ENCODE data around the gene ZNF598. TPM values are rescaled to one million over a fixed set of nuclear protein-coding genes. Genes with fewer than 3 reads are reported as not detected.

ZNF598 gene
- total and polyA plus RNA-seq, 10 of the 15 experiments (the other 5 are each of a cell fraction or from before 2014, with no cell fraction given): 0.08 to 74.0 (median 14.4) TPM

- TF ChIP-seq USF2 (IDR thresholded peaks at IDR 0.05; ENCODE audit: borderline replicate concordance, low read depth, low read length): no peak
- no peak for TF ChIP-seq NFXL1 (IDR thresholded peaks at IDR 0.05; ENCODE audit: borderline replicate concordance)
- TF ChIP-seq MYB (IDR thresholded peaks at IDR 0.05; ENCODE audit: borderline replicate concordance, low read depth, low read length): no peak
- TF ChIP-seq YY1 (IDR thresholded peaks at IDR 0.05; ENCODE audit: low read depth, low read length): peak; percentile 67
- peak; percentile 79 for TF ChIP-seq ZNF687 (IDR thresholded peaks at IDR 0.05)
- TF ChIP-seq SMC3 (IDR thresholded peaks at IDR 0.05; ENCODE audit: borderline replicate concordance, low read length): no peak
- no peak for TF ChIP-seq PRDM15 (CRISPR knock-in tag; IDR thresholded peaks at IDR 0.05)
- TF ChIP-seq CREM (IDR thresholded peaks at IDR 0.05; ENCODE audit: low read depth): peak; percentile 54; the same call in 1 of the 2 replicates
- TF ChIP-seq BCLAF1 (IDR thresholded peaks at IDR 0.05): no peak
- TF ChIP-seq IKZF2 (IDR thresholded peaks at IDR 0.05): peak in 1 of 2 experiments; percentile 36; a peak in 1 of 4 replicates
- no peak for TF ChIP-seq RAD51 (IDR thresholded peaks at IDR 0.05)
- no peak for TF ChIP-seq NRF1 (conservative IDR thresholded peaks at IDR 0.05; ENCODE audit: low read depth, low read length)
- TF ChIP-seq GATAD2B (conservative IDR thresholded peaks at IDR 0.05; ENCODE audit: low read depth): 0 out of 2 replicates have a peak, but pooled peaks have one; percentile 55
- TF ChIP-seq E2F8 (IDR thresholded peaks at IDR 0.05; ENCODE audit: low read depth, partially characterized antibody): no peak
Observed at GRCh38 chr16:2009791-2010510, at the start of gene ZNF598 (continued).
